HFFc6 (cell line): Measurements from ENCODE around the gene TYK2. TPM values are rescaled to one million over a fixed set of nuclear protein-coding genes. Genes with fewer than 3 reads are reported as not detected.

Experiments used
- DNase-seq: peaks from one replicate; pipeline ENCODE4 v3.0.0-alpha.2; 2018
- H3K27ac Mint-ChIP-seq: 2 replicates; pipeline ENCODE4 v1.8.0; 2020; ENCODE audit warnings: mild to moderate bottlenecking, mixed read lengths
- H3K27me3 Mint-ChIP-seq: 2 replicates; pipeline ENCODE4 v1.8.0; 2021; ENCODE audit warnings: mild to moderate bottlenecking, moderate library complexity, mixed read lengths; ENCODE audit not compliant: insufficient read depth
- H3K36me3 Mint-ChIP-seq: 2 replicates; pipeline ENCODE4 v1.8.0; 2021; ENCODE audit warnings: low read depth, mixed read lengths
- H3K4me1 Mint-ChIP-seq: 2 replicates; pipeline ENCODE4 v1.8.0; 2020; ENCODE audit warnings: low read depth, mixed read lengths
- H3K4me3 Mint-ChIP-seq: 2 replicates; pipeline ENCODE4 v1.8.0; 2020; ENCODE audit warnings: mild to moderate bottlenecking, moderate library complexity, mixed read lengths
- H3K9me3 Mint-ChIP-seq: 2 replicates; pipeline ENCODE4 v1.8.0; 2020; ENCODE audit warnings: mild to moderate bottlenecking, mixed read lengths
- long read RNA-seq: library from polyadenylated mRNA; unstranded; transcript quantifications from one replicate; pipeline ENCODE4 v2.0.0, GENCODE V29; 2019
- total RNA-seq, 6 experiments: library from RNA; stranded (reverse); fragmentation: NEBNext Ultra II Directional; extraction: Animal tissue kit (Norgen Biotek cat#: 25700); gene quantifications; 2 replicates in 1 of 6; 3 replicates in 5 of 6; pipeline ENCODE4 v1.2.3, GENCODE V29; 2021
- TF ChIP-seq, protein P1 (sequence below): fragments of 200-600 bp; sonication (generic); IDR thresholded peaks from 2 replicates; pipeline ENCODE4 v1.5.0; 2021; ENCODE audit warnings: antibody characterized with exemption, mild to moderate bottlenecking

TYK2 gene
- total RNA-seq, result 10 to 100 TPM; 67.9 to 82.3 (median 78.5) TPM
- long read RNA-seq, full-length matches to known transcripts, result 4 of 14 reads
- long read RNA-seq, partial matches to known transcripts, result 4 of 14 reads
- long read RNA-seq, other reads (novel, unspliced or antisense), result 6 of 14 reads

DNA sequence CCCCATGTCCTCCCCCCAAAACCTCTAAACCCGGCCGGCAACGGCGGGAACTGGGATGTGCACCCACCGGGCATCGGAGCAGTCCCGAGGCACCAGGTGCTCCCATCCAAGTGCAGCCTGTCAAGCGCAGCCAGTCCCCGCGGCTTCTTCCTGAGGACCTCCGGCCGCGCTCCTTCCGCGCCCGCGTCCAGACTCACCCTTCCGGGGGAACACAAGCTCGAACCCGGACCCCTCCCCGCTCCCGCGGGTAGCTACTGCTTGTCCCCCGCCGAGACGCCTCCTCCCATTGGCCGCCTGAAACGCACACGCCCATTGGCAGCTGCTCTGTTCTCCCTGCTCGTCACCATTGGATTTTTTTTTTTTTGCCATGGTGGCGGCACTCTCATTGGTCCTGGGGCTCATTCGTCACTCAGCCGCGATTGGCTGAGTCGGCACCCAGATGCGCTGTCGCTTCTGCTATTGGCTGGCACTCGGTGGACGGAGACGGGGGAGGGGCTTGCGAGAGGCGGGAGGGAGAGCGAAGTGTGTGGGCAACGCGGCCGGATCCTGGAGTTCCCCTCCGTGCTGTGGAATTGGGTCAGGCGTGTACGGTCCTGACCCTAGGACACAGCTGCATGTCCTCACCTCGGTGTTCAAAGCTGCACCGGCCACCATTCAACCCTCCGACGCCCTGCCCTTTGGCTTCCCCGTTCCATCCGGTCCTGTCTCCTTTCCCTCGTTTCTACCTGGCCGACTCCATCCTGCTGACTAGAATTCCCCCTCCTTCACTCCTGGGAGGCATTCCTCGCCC, at the start of gene TYK2:
Gene TYK2, minus strand, starts transcription at position 260 of the 790 bp plus-strand sequence. CDS start 2,166 bp downstream, outside the sequence.
- Mint-ChIP-seq H3K27me3 (peaks cover 1% of the 10 kb centered on the region), H3K36me3 (peaks cover 12% of the 10 kb centered on the region), H3K9me3 (no peaks in the 10 kb centered on the region), H3K4me3 (peak within 1 kb of the TSS; percentile 98), H3K4me1 (peaks cover 18% of the 10 kb centered on the region), H3K27ac (peak within 1 kb of the TSS; percentile 84)
- peak; percentile 96 for DNase-seq
- TF ChIP-seq, protein P1, sequence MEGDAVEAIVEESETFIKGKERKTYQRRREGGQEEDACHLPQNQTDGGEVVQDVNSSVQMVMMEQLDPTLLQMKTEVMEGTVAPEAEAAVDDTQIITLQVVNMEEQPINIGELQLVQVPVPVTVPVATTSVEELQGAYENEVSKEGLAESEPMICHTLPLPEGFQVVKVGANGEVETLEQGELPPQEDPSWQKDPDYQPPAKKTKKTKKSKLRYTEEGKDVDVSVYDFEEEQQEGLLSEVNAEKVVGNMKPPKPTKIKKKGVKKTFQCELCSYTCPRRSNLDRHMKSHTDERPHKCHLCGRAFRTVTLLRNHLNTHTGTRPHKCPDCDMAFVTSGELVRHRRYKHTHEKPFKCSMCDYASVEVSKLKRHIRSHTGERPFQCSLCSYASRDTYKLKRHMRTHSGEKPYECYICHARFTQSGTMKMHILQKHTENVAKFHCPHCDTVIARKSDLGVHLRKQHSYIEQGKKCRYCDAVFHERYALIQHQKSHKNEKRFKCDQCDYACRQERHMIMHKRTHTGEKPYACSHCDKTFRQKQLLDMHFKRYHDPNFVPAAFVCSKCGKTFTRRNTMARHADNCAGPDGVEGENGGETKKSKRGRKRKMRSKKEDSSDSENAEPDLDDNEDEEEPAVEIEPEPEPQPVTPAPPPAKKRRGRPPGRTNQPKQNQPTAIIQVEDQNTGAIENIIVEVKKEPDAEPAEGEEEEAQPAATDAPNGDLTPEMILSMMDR, result no peak

DNA sequence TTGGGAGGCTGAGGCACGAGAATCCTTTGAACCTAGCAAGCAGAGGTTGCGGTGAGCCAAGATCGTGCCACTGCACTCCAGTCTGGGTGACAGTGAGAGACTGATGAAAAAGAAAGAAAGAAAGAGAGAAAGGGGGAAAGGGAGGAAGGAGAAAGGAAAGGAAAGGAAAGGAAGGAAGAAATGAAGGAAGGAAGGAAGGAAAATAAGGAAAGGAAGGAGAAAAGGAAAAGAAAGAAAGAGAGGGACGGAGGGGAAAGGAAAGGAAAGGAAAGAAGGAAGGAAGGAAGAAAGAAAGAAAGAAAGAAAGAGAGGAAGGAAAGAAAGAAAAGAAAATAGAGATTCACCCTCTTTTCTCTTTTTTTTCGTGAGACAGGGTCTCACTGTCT, 48.6 kb upstream of the TYK2 start:
- TF ChIP-seq, protein P1, result no peak
- H3K4me1 Mint-ChIP-seq, result peaks cover 45% of the 10 kb centered on the region
- no peaks in the 10 kb centered on the region for H3K36me3 Mint-ChIP-seq
- peak overlapping the region; percentile 32; the same call in 1 of the 2 replicates for H3K27ac Mint-ChIP-seq
- peaks cover 11% of the 10 kb centered on the region for H3K27me3 Mint-ChIP-seq
- no peak for DNase-seq
- no peaks in the 10 kb centered on the region for H3K9me3 Mint-ChIP-seq
- H3K4me3 Mint-ChIP-seq, result no peak overlapping the region

DNA sequence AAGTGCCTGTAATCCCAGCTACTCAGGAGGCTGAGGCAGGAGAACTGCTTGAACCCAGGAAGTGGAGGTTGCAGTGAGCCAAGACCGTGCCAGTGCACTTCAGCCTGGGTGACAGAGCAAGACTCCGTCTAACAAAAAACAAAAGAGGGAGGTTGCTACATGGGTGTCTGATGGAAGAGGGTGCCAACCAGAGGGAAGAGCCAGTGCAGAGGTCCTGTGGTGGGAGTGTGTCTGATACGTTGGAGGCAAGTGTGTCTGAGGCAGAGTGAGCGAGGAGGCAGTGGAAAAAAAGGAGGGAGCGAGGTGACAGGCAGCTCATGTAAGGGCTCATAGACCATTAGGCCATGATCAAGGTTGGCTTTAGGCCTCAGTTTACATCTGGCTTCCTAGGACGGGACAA, 46.8 kb upstream of the TYK2 start:
- Mint-ChIP-seq H3K9me3 (no peaks in the 10 kb centered on the region), H3K27me3 (peaks cover 11% of the 10 kb centered on the region), H3K36me3 (no peaks in the 10 kb centered on the region), H3K27ac (no peak overlapping the region), H3K4me1 (peaks cover 41% of the 10 kb centered on the region), H3K4me3 (no peak overlapping the region)
- no peak for DNase-seq
- TF ChIP-seq, protein P1, result no peak

DNA sequence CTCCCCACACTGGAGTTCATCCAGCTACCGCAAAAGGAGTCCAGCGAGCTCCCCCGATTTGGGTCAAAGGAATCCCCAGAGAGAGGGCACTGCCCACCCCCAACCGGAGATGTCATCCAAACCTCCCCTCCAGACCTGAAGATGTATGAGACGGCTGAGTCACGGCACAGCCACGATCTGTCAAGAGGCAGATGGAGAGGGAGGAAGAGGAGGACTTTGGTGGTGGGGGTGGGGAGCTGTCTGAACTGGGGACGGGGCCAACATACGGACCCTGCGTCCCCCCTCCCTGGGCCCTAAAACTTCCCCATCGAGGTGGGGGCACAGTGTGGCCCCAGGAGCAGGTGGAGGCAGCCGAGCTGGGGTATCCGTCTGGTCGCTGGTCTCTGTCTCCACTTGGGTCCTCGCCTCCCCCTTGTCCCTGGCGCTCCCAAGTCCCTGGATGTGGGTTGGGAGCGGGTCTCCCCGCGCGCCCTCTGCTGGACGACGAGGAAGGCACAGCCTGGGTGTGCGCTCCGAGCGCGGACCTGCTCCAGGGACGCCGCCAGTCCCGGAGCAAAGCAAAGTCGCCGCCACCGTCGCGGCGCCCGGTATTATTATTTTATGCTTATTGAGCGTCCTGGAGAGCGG, 43.8 kb upstream of the TYK2 start:
- H3K27ac Mint-ChIP-seq, result no peak overlapping the region
- peak overlapping the region; percentile 71 for H3K4me3 Mint-ChIP-seq
- peak; percentile 57 for DNase-seq
- H3K4me1 Mint-ChIP-seq, result peaks cover 48% of the 10 kb centered on the region
- H3K27me3 Mint-ChIP-seq, result peaks cover 10% of the 10 kb centered on the region
- H3K36me3 Mint-ChIP-seq, result no peaks in the 10 kb centered on the region
- TF ChIP-seq, protein P1, result peak; percentile 96
- H3K9me3 Mint-ChIP-seq, result no peaks in the 10 kb centered on the region

DNA sequence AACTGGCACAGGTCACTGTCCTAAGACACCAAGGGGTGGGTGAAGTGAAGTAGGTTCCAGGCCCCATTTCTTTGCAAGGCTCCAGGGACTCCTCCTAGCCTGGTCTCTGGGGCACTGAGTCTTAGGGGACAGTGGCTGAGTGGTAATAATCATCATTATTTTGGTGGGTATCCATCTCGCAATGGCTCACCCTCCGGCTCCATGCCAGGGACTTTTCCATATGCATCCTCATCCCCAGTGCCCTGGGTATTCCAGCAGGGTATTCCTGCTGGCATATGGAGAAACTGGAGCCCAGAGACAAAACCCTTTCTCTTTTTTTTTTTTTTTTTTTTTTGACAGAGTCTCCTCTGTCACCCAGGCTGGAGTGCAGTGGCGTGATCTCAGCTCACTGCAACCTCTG, 42.5 kb upstream of the TYK2 start:
- H3K27me3 Mint-ChIP-seq, result peaks cover 9% of the 10 kb centered on the region
- DNase-seq, result no peak

More for the DNA sequence above, 42.5 kb upstream of the TYK2 start:
- TF ChIP-seq, protein P1, result no peak
- no peaks in the 10 kb centered on the region for H3K9me3 Mint-ChIP-seq
- no peak overlapping the region for H3K4me3 Mint-ChIP-seq
- H3K36me3 Mint-ChIP-seq, result no peaks in the 10 kb centered on the region
- no peak overlapping the region for H3K27ac Mint-ChIP-seq
- peaks cover 46% of the 10 kb centered on the region for H3K4me1 Mint-ChIP-seq
